CD14-positive monocyte (primary cell): ENCODE results near the gene SLC4A1AP. TPM values are rescaled to one million over a fixed set of nuclear protein-coding genes. Genes with fewer than 3 reads are reported as not detected.

ENCODE experiments used
- DNase-seq, 3 donors: peaks; one replicate each; pipeline ENCODE4 v3.0.0-alpha.2; 2011 to 2022
- H2AFZ ChIP-seq: 2 replicates; pipeline ENCODE4 v1.6.0; 2012; ENCODE audit warnings: mild to moderate bottlenecking, low read depth, low read length, inconsistent platforms; ENCODE audit not compliant: insufficient read depth, poor library complexity, severe bottlenecking
- H3K27ac ChIP-seq, 2 donors: 1 replicate in 1 of 2; 2 replicates in 1 of 2; pipeline ENCODE4 v1.5.1; 2012 to 2013; ENCODE audit warnings: low read length in 2 of 2, control low read depth in 1 of 2, inconsistent platforms in 1 of 2, low read depth in 1 of 2, mild to moderate bottlenecking in 1 of 2
- H3K27me3 ChIP-seq, 2 donors: one replicate each; pipeline versions ENCODE4 v1.6.0 to v1.6.1; 2011 to 2013; ENCODE audit warnings: low read length in 2 of 2; ENCODE audit not compliant: control insufficient read depth in 2 of 2, insufficient read depth in 2 of 2
- H3K36me3 ChIP-seq, 2 donors: replicated peaks in 1 of 2; 1 replicate in 1 of 2; 2 replicates in 1 of 2; pipeline versions ENCODE4 v1.5.1 to v1.6.1; 2012 to 2013; ENCODE audit warnings: low read length in 2 of 2, control low read depth in 1 of 2, inconsistent platforms in 1 of 2, mild to moderate bottlenecking in 1 of 2; ENCODE audit not compliant: insufficient read depth in 2 of 2, control insufficient read depth in 1 of 2
- H3K4me1 ChIP-seq, 2 donors: 1 replicate in 1 of 2; 2 replicates in 1 of 2; pipeline versions ENCODE4 v1.5.1 to v1.6.1; 2012 to 2013; ENCODE audit warnings: low read length in 2 of 2, control low read depth in 1 of 2, inconsistent platforms in 1 of 2, mild to moderate bottlenecking in 1 of 2, moderate library complexity in 1 of 2; ENCODE audit not compliant: insufficient read depth in 2 of 2, control insufficient read depth in 1 of 2
- H3K4me2 ChIP-seq: replicated peaks from 2 replicates; pipeline ENCODE3; 2012; ENCODE audit warnings: low read length, moderate library complexity, mild to moderate bottlenecking; ENCODE audit not compliant: poor library complexity, severe bottlenecking; ENCODE audit errors: extremely low read depth
- H3K4me3 ChIP-seq, 3 experiments: fragments of 200-600 bp in 1 of 3; sonication (generic) in 1 of 3; replicated peaks in 1 of 3; 1 replicate in 2 of 3; 2 replicates in 1 of 3; pipeline ENCODE4 v1.5.1; 2011 to 2013; ENCODE audit warnings: low read length in 3 of 3, mild to moderate bottlenecking in 3 of 3, control low read depth in 2 of 3, low read depth in 2 of 3, inconsistent platforms in 1 of 3, moderate library complexity in 1 of 3
- H3K79me2 ChIP-seq: 2 replicates; pipeline ENCODE4 v1.6.0; 2012; ENCODE audit warnings: mild to moderate bottlenecking, control low read depth, inconsistent platforms, low read length, moderate library complexity; ENCODE audit not compliant: insufficient read depth
- H3K9ac ChIP-seq: 2 replicates; pipeline ENCODE4 v1.6.0; 2017; ENCODE audit warnings: low read length, mild to moderate bottlenecking; ENCODE audit not compliant: insufficient read depth, poor library complexity, severe bottlenecking
- H3K9me3 ChIP-seq, 2 donors: replicated peaks in 1 of 2; 1 replicate in 1 of 2; 2 replicates in 1 of 2; pipeline versions ENCODE4 v1.5.1 to v1.6.1; 2012 to 2013; ENCODE audit warnings: low read length in 2 of 2, control low read depth in 1 of 2; ENCODE audit not compliant: control insufficient read depth in 1 of 2, insufficient read depth in 1 of 2
- H4K20me1 ChIP-seq: 2 replicates; pipeline ENCODE4 v1.6.0; 2012; ENCODE audit warnings: mild to moderate bottlenecking, low read length, control low read depth, moderate library complexity; ENCODE audit not compliant: insufficient read depth
- H3K27ac Mint-ChIP-seq, 7 donors: one replicate each; pipeline ENCODE4 v1.8.0; 2020; ENCODE audit warnings: mild to moderate bottlenecking in 7 of 7, mixed read lengths in 7 of 7, moderate library complexity in 6 of 7, inconsistent platforms in 2 of 7
- H3K27me3 Mint-ChIP-seq, 3 donors: one replicate each; pipeline ENCODE4 v1.8.0; 2021 to 2022; ENCODE audit warnings: low read depth in 3 of 3, mild to moderate bottlenecking in 3 of 3, mixed read lengths in 3 of 3, moderate library complexity in 3 of 3, inconsistent platforms in 1 of 3
- H3K36me3 Mint-ChIP-seq, 2 donors: one replicate each; pipeline ENCODE4 v1.8.0; 2020; ENCODE audit warnings: mixed read lengths in 2 of 2, inconsistent platforms in 1 of 2, mild to moderate bottlenecking in 1 of 2
- H3K4me1 Mint-ChIP-seq: one replicate; pipeline ENCODE4 v1.8.0; 2020; ENCODE audit warnings: mild to moderate bottlenecking, mixed read lengths
- H3K4me3 Mint-ChIP-seq, 2 donors: one replicate each; pipeline ENCODE4 v1.8.0; 2020; ENCODE audit warnings: mild to moderate bottlenecking in 2 of 2, mixed read lengths in 2 of 2, moderate library complexity in 1 of 2
- H3K9me3 Mint-ChIP-seq, 7 donors: one replicate each; pipeline ENCODE4 v1.8.0; 2020 to 2022; ENCODE audit warnings: mixed read lengths in 7 of 7, mild to moderate bottlenecking in 6 of 7, moderate library complexity in 6 of 7, inconsistent platforms in 2 of 7
- WGBS: methylation state at CpG from one replicate; pipeline ENCODE4 v1.1.5; 2013; ENCODE audit warnings: missing lambda C conversion rate; ENCODE audit not compliant: insufficient coverage; 5-methylcytosine and 5-hydroxymethylcytosine counted together
- intact Hi-C, 2 donors: fragments of 100-400 bp; cut with micrococcal nuclease; formaldehyde crosslinking; loops; one replicate each; pipeline versions ENCODE4 v1.15.0 to v1.15.1; 2023
- polyA plus RNA-seq, 3 donors: library from polyadenylated mRNA; depleted of rRNA in 1 of 3; unstranded in 2 of 3; stranded (reverse) in 1 of 3; fragments of 300-500 nt in 2 of 3; fragments of >200 nt in 1 of 3; fragmentation: Illumina TruSeq in 2 of 3; gene quantifications; 1 replicate in 2 of 3; 2 replicates in 1 of 3; pipeline ENCODE4 v1.2.3, GENCODE V29; 2012 to 2021
- TF ChIP-seq, protein P1 (sequence below): fragments of 200-600 bp; IDR thresholded peaks from one replicate; pipeline ENCODE4 v1.8.0; 2022; ENCODE audit warnings: antibody characterized with exemption, mild to moderate bottlenecking

SLC4A1AP gene
- polyA plus RNA-seq, 3 donors = 12.7 to 24.9 (median 18.3) TPM

DNA sequence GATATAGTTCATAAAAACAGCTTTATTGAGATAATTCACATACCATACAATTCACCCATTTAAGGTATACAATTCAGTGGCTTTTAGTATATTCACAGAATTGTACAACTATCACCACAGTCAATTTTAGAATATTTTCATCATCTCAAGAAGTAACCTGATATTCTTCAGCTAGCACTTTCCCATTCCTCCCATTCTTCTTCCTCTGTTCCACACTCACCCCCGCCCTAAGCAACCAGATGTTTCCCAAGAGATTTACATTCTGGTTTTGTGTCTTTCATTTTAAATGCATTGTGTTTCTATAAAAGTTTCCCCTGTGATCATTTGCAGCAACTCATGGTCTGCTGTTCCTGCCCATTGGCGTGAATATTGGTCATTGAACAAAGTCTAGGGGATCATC lies 29.4 kb upstream of the SLC4A1AP start:
- 100% methylated on average over 1 of the region's 2 CpGs for WGBS
- no peak overlapping the region for H3K27ac Mint-ChIP-seq
- Histone ChIP-seq H3K4me1 (peaks cover 6 to 8% of the 10 kb centered on the region in 2 donors), H2AFZ (no peak overlapping the region), H4K20me1 (no peaks in the 10 kb centered on the region), H3K27ac (no peak overlapping the region), H3K27me3 (no peaks in the 10 kb centered on the region), H3K4me2 (no peak overlapping the region), H3K4me3 (no peak overlapping the region), H3K36me3 (peaks cover 81 to 87% of the 10 kb centered on the region in 2 donors), H3K79me2 (peaks cover 25% of the 10 kb centered on the region), H3K9me3 (no peaks in the 10 kb centered on the region), H3K9ac (no peak overlapping the region)
- no peaks in the 10 kb centered on the region for H3K4me1 Mint-ChIP-seq
- H3K27me3 Mint-ChIP-seq = no peaks in the 10 kb centered on the region
- TF ChIP-seq, protein P1, sequence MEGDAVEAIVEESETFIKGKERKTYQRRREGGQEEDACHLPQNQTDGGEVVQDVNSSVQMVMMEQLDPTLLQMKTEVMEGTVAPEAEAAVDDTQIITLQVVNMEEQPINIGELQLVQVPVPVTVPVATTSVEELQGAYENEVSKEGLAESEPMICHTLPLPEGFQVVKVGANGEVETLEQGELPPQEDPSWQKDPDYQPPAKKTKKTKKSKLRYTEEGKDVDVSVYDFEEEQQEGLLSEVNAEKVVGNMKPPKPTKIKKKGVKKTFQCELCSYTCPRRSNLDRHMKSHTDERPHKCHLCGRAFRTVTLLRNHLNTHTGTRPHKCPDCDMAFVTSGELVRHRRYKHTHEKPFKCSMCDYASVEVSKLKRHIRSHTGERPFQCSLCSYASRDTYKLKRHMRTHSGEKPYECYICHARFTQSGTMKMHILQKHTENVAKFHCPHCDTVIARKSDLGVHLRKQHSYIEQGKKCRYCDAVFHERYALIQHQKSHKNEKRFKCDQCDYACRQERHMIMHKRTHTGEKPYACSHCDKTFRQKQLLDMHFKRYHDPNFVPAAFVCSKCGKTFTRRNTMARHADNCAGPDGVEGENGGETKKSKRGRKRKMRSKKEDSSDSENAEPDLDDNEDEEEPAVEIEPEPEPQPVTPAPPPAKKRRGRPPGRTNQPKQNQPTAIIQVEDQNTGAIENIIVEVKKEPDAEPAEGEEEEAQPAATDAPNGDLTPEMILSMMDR = no peak
- intact Hi-C loops = no loop called here
- DNase-seq = no peak
- peaks cover 65 to 77% of the 10 kb centered on the region in 2 donors for H3K36me3 Mint-ChIP-seq
- no peaks in the 10 kb centered on the region for H3K9me3 Mint-ChIP-seq
- no peak overlapping the region for H3K4me3 Mint-ChIP-seq

DNA sequence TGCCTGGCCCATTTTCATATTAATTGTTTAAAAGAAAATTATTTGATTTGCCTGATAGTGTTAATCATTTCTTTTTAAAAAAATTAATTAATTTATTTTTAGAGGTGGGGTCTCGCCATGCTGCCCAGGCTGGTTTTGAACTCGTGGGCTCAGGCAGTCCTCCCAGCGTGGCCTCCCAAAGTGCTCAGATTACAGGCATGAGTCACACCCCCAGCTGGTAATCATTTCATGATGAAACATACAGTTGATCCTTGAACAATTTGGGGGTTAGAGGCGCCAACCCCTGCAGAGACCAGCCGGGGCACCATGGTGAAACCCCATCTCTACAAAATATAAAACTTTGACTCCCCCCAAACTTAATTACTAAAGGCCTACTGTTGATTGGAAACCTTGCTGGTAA lies 26.9 kb upstream of the SLC4A1AP start:
- H2AFZ ChIP-seq = no peak overlapping the region
- Mint-ChIP-seq H3K4me1 (no peaks in the 10 kb centered on the region), H3K27me3 (no peaks in the 10 kb centered on the region), H3K27ac (peak overlapping the region in 1 of 7 donors; percentile 31), H3K9me3 (no peaks in the 10 kb centered on the region), H3K4me3 (no peak overlapping the region), H3K36me3 (peaks cover 75 to 87% of the 10 kb centered on the region in 2 donors)
- H3K79me2 ChIP-seq = peaks cover 3% of the 10 kb centered on the region
- H3K4me1 ChIP-seq = no peaks in the 10 kb centered on the region
- intact Hi-C loops = no loop called here
- H3K27ac ChIP-seq = no peak overlapping the region
- H3K9me3 ChIP-seq = no peaks in the 10 kb centered on the region
- DNase-seq = no peak
- no peaks in the 10 kb centered on the region for H3K27me3 ChIP-seq
- no peak overlapping the region for H3K4me3 ChIP-seq
- H3K36me3 ChIP-seq = peaks cover 95 to 98% of the 10 kb centered on the region in 2 donors
- H3K9ac ChIP-seq = no peak overlapping the region
- H3K4me2 ChIP-seq = no peak overlapping the region
- H4K20me1 ChIP-seq = no peaks in the 10 kb centered on the region
- TF ChIP-seq, protein P1 = no peak
- WGBS = 83% methylated on average over 1 of the region's 5 CpGs
